Pancreas (tissue), 10 donors: ENCODE results near the gene GDAP2. TPM values are rescaled to one million over a fixed set of nuclear protein-coding genes. Genes with fewer than 3 reads are reported as not detected.
"Not testable (repeated sequence)": the region's sequence is repeated elsewhere in the genome, so short reads cannot be mapped to it uniquely, and the experiment has no call there.

Experiments
- ATAC-seq, 4 donors: fragments of 200-7000 bp; cut with Tn5 transposase; one replicate each; pipeline versions ENCODE4 v1.8.0 to v1.9.1; 2020; ENCODE audit warnings: mild to moderate bottlenecking in 4 of 4, moderate library complexity in 4 of 4
- DNase-seq, 6 donors: peaks; one replicate each; pipeline ENCODE4 v3.0.0-alpha.2; 2020
- FAIRE-seq: peaks from 2 replicates; lab custom pipeline; 2012; peaks lifted over from hg19 to GRCh38; lab: Jason Lieb, UNC
- H3K27ac ChIP-seq, 4 donors: fragments of 200-600 bp; sonication (generic); 1 replicate in 3 of 4; 2 replicates in 1 of 4; pipeline versions ENCODE4 v1.5.0 to v1.8.0; 2020
- H3K27me3 ChIP-seq, 4 donors: fragments of 200-600 bp; one replicate each; pipeline ENCODE4 v1.8.0; 2021
- H3K36me3 ChIP-seq, 3 donors: fragments of 200-600 bp; sonication (generic) in 1 of 3; one replicate each; pipeline versions ENCODE4 v1.5.0 to v1.8.0; 2020 to 2021
- H3K4me1 ChIP-seq, 3 donors: fragments of 200-600 bp; one replicate each; pipeline ENCODE4 v1.8.0; 2021
- H3K4me3 ChIP-seq, 4 donors: fragments of 200-600 bp; sonication (generic) in 2 of 4; one replicate each; pipeline versions ENCODE4 v1.5.0 to v1.8.0; 2020 to 2021
- H3K9me3 ChIP-seq, 4 donors: fragments of 200-600 bp; one replicate each; pipeline ENCODE4 v1.8.0; 2021
- WGBS, 2 donors: extraction: QIAGEN DNeasy Blood & Tissue Kit; methylation state at CpG; one replicate each; pipeline ENCODE4 v1.1.7; 2013; 5-methylcytosine and 5-hydroxymethylcytosine counted together
- intact Hi-C, 3 donors: fragments of 100-400 bp; cut with DNase I; formaldehyde crosslinking; loops; one replicate each; pipeline versions ENCODE4 v1.11.1 to v1.14.2; 2022
- polyA plus RNA-seq, 2 donors: library from polyadenylated mRNA; stranded (reverse); fragments of 200-250 nt; gene quantifications; one replicate each; pipeline ENCODE4 v1.2.3, GENCODE V29; 2013
- total RNA-seq, 6 donors: library from RNA; stranded (reverse); fragmentation: NEBNext Ultra II Directional in 4 of 6; extraction: Animal tissue kit (Norgen Biotek cat#: 25700) in 4 of 6; gene quantifications; one replicate each; pipeline versions ENCODE4 v1.2.1 to v1.2.4, GENCODE V29; 2021 to 2023
- TF ChIP-seq, protein P1 (sequence below), 4 donors: fragments of 200-600 bp; sonication (generic) in 3 of 4; IDR thresholded peaks; one replicate each; pipeline versions ENCODE4 v1.5.0 to v1.8.0; 2021; ENCODE audit warnings: antibody characterized with exemption in 4 of 4
- donor health status: healthy with polysubstance abuse.
- donor health status: DM: no; HTN: no; CAD: no; lungs with moderate emphysema.
- donor health status: DM: no; HTN: no; CAD: no.
- donor health status: control.
- donor health status: control.
- donor health status: Bipolar disorder and iron deficiency.
- donor health status: DM: yes; HTN: yes; CAD: no.
- donor health status: DM: no; HTN: no; CAD: no.
- donor health status: DM: no; HTN: no; CAD: no.
- donor health status: DM: yes; HTN: yes; CAD: no.

GDAP2 gene
- total and polyA plus RNA-seq, 8 donors = 2.0 to 24.1 (median 14.7) TPM

DNA sequence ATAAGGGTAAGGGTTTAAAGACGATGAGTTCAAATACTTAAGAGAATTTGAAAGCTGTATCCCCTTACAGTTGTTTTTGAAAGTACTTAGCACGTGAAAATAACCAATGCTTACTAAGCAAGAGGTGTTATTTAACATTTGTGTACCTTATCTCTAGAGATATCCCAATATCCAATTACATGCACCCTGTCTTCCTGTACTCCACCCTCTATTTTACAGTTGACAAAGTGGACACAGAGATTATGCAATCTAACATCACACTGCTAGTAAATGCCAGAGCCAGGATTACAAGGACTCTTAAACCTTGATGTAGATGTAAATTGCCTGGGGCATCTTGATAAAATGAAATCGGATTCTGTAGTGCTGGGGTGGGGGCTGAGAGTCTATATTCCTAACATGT, 72.0 kb downstream of the GDAP2 start:
- intact Hi-C loops = no loop called here
- WGBS, 2 donors = 22 to 26% methylated on average over 3 of the region's 3 CpGs
- Histone ChIP-seq H3K4me3 (no peak overlapping the region), H3K4me1 (peaks cover 20 to 32% (median 27%) of the 10 kb centered on the region in 3 donors), H3K27ac (peak overlapping the region in 1 of 4 donors; percentile 47), H3K9me3 (no peaks in the 10 kb centered on the region), H3K36me3 (no peaks in the 10 kb centered on the region), H3K27me3 (no peaks in the 10 kb centered on the region)
- TF ChIP-seq, protein P1, sequence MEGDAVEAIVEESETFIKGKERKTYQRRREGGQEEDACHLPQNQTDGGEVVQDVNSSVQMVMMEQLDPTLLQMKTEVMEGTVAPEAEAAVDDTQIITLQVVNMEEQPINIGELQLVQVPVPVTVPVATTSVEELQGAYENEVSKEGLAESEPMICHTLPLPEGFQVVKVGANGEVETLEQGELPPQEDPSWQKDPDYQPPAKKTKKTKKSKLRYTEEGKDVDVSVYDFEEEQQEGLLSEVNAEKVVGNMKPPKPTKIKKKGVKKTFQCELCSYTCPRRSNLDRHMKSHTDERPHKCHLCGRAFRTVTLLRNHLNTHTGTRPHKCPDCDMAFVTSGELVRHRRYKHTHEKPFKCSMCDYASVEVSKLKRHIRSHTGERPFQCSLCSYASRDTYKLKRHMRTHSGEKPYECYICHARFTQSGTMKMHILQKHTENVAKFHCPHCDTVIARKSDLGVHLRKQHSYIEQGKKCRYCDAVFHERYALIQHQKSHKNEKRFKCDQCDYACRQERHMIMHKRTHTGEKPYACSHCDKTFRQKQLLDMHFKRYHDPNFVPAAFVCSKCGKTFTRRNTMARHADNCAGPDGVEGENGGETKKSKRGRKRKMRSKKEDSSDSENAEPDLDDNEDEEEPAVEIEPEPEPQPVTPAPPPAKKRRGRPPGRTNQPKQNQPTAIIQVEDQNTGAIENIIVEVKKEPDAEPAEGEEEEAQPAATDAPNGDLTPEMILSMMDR (IDR thresholded peaks at IDR 0.05) = no peak
- ATAC-seq = peak; percentile 62 to 88 (median 78)
- DNase-seq = no peak
- no peak for FAIRE-seq

DNA sequence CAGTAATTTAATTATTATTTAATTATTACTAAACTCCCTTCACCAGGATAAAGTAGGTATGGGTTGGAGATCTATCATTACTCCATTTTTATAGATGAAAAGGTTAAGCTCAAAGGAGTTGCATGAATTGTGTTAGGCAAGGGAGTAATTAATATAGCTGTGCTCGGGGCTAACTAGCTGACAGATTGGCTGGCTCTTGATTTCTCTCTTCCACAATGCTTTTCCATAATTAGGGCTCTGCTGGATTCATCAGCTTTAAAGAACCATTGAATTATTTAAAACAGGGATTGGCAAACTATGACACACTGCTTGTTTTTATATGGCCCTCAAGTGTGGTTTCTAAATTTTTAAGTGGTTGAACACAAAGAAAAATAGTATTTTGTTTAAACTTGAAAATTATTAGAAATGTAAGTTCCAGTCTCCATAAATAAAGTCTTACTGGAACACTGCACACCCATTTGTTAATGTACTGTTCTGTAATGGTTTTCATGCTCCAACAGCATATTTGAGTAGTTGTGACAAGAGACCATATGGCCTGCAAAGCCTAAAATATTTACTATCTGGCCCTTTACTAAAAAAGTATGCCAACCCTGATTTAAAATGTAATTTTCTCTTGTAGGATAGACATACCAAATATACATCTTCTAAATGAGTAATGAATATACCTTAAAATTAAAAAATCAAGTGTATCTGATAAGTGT, 76.4 kb downstream of the GDAP2 start:
- DNase-seq (no peak), ATAC-seq (no peak), FAIRE-seq (no peak)
- no peaks in the 10 kb centered on the region for H3K27me3 ChIP-seq
- no peaks in the 10 kb centered on the region for H3K9me3 ChIP-seq
- H3K27ac ChIP-seq = no peak overlapping the region
- H3K36me3 ChIP-seq = no peaks in the 10 kb centered on the region
- H3K4me1 ChIP-seq = peaks cover 14 to 26% (median 21%) of the 10 kb centered on the region in 3 donors
- TF ChIP-seq, protein P1 (IDR thresholded peaks at IDR 0.05) = no peak
- WGBS, 2 donors = 92 to 97% methylated on average over 1 of the region's 1 CpG
- no peak overlapping the region for H3K4me3 ChIP-seq
- intact Hi-C loops = no loop called here

GRCh38 chr1:117851687-117852086, 77.7 kb downstream of the GDAP2 start:
- Histone ChIP-seq H3K4me1 (peaks cover 17 to 29% (median 25%) of the 10 kb centered on the region in 3 donors), H3K27ac (no peak overlapping the region), H3K9me3 (no peaks in the 10 kb centered on the region), H3K36me3 (no peaks in the 10 kb centered on the region), H3K4me3 (no peak overlapping the region), H3K27me3 (no peaks in the 10 kb centered on the region)
- FAIRE-seq = no peak
- no peak for DNase-seq
- intact Hi-C loops = no loop called here
- 25 to 34% methylated on average over 2 of the region's 2 CpGs for WGBS, 2 donors
- ATAC-seq = peak; percentile 31 to 73 (median 66)
- TF ChIP-seq, protein P1 (IDR thresholded peaks at IDR 0.05) = no peak

- intact Hi-C loops = no loop called here
- no peak overlapping the region for H3K4me3 ChIP-seq
- H3K36me3 ChIP-seq = no peaks in the 10 kb centered on the region
- ATAC-seq = peak; percentile 53 to 82 (median 68)
- no peak for FAIRE-seq
- H3K4me1 ChIP-seq = peaks cover 15 to 30% (median 22%) of the 10 kb centered on the region in 3 donors
- TF ChIP-seq, protein P1 (IDR thresholded peaks at IDR 0.05) = no peak
- H3K27me3 ChIP-seq = no peaks in the 10 kb centered on the region
- DNase-seq = peak in 1 of 6 donors; percentile 15
- 29 to 34% methylated on average over 7 of the region's 7 CpGs for WGBS, 2 donors
- H3K9me3 ChIP-seq = no peaks in the 10 kb centered on the region
- H3K27ac ChIP-seq = peak overlapping the region in 2 of 4 donors; percentile 28 to 34
Measured at GRCh38 chr1:117846674-117847425, 82.6 kb downstream of the GDAP2 start.

- ATAC-seq, DNase-seq, FAIRE-seq, H3K4me3 ChIP-seq, H3K36me3 ChIP-seq, intact Hi-C loops, H3K27me3 ChIP-seq, H3K27ac ChIP-seq, H3K9me3 ChIP-seq: not testable (repeated sequence)
- peaks cover 11 to 22% (median 14%) of the 10 kb centered on the region in 3 donors for H3K4me1 ChIP-seq
Measured at GRCh38 chr1:117844478-117844877, 84.9 kb downstream of the GDAP2 start.
